Lower leg skin (tissue), 3 donors: ENCODE results near the gene ZBTB38.

Source experiments
- POLR2A ChIP-seq, 2 donors: fragments of 450-650 bp; IDR thresholded peaks; one replicate each; pipeline ENCODE4 v1.6.1; 2016 to 2017; ENCODE audit warnings: antibody characterized with exemption in 2 of 2, mild to moderate bottlenecking in 1 of 2, moderate library complexity in 1 of 2
- TF ChIP-seq, protein P1 (sequence below), 3 donors: fragments of 450-650 bp; IDR thresholded peaks; one replicate each; pipeline ENCODE4 v1.5.1; 2016; ENCODE audit warnings: antibody characterized with exemption in 3 of 3, mild to moderate bottlenecking in 3 of 3, moderate library complexity in 2 of 3

DNA sequence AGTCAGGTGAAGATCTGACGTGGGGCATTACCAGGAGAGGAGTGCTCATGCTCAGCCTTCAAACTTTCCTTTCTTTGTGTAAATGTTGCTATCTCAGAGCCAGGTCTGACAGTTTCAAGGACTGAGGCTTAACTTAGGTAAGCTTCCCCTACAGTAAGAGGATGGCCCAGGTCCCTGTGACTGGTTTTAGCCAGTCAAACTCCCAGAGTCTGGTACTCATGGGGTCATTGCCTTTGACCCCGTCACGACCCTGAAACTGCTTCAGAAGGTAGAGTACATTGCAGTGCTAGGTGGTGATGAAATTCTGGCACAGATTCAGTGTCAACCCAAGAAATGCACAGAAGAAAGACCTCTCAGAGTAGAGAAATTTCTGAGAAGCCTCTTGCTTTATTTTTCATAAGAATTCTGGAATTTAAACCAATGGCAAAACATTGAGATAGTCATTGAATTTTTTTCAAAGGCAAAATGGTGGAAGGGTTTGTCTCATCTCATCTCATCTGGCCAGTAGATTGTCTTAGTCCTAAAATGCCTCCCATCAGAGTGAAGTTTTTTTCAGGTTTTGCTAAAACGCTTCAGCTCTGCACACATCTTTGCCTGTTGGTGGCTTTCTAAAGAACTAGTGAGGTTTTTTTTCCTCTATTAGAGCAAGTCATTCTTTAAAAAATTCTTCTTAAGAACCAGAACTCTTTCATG lies 23.1 kb downstream of the ZBTB38 start:
- TF ChIP-seq, protein P1, sequence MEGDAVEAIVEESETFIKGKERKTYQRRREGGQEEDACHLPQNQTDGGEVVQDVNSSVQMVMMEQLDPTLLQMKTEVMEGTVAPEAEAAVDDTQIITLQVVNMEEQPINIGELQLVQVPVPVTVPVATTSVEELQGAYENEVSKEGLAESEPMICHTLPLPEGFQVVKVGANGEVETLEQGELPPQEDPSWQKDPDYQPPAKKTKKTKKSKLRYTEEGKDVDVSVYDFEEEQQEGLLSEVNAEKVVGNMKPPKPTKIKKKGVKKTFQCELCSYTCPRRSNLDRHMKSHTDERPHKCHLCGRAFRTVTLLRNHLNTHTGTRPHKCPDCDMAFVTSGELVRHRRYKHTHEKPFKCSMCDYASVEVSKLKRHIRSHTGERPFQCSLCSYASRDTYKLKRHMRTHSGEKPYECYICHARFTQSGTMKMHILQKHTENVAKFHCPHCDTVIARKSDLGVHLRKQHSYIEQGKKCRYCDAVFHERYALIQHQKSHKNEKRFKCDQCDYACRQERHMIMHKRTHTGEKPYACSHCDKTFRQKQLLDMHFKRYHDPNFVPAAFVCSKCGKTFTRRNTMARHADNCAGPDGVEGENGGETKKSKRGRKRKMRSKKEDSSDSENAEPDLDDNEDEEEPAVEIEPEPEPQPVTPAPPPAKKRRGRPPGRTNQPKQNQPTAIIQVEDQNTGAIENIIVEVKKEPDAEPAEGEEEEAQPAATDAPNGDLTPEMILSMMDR (IDR thresholded peaks at IDR 0.05) = no peak
- no peak for TF ChIP-seq POLR2A (IDR thresholded peaks at IDR 0.05)
